ENCODE measurements around the gene KPNA5.

DNA sequence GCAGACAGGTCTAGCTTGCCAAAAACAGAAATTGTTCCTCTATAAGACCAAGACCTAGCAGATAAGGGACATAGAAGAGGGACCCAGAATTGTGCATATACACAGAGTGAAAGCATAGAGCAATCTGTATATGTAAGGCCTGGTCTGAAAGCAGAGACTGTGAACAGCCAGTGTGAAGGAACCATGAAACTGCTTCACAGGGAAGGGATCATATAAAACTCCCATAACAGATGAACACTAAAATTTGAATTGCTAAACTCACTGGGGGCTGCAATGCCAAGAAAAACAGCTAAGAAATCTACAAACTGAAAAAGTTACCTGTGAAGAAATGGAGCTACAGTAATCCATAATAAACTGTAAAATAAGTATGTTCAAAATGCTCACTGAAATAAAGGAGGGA, 19.4 kb upstream of the KPNA5 start:
- TF ChIP-seq, protein P1, sequence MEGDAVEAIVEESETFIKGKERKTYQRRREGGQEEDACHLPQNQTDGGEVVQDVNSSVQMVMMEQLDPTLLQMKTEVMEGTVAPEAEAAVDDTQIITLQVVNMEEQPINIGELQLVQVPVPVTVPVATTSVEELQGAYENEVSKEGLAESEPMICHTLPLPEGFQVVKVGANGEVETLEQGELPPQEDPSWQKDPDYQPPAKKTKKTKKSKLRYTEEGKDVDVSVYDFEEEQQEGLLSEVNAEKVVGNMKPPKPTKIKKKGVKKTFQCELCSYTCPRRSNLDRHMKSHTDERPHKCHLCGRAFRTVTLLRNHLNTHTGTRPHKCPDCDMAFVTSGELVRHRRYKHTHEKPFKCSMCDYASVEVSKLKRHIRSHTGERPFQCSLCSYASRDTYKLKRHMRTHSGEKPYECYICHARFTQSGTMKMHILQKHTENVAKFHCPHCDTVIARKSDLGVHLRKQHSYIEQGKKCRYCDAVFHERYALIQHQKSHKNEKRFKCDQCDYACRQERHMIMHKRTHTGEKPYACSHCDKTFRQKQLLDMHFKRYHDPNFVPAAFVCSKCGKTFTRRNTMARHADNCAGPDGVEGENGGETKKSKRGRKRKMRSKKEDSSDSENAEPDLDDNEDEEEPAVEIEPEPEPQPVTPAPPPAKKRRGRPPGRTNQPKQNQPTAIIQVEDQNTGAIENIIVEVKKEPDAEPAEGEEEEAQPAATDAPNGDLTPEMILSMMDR (conservative IDR thresholded peaks at IDR 0.05; ENCODE audit: low read length): no peak
- TF ChIP-seq EZH2phosphoT487 (IDR thresholded peaks at IDR 0.05; ENCODE audit: borderline replicate concordance, low read depth, low read length): no peak

All from OCI-LY7 (cell line).